Breast epithelium (tissue), 4 donors: ENCODE measurements around the gene IRAK1. TPM values are rescaled to one million over a fixed set of nuclear protein-coding genes. Genes with fewer than 3 reads are reported as not detected.

Experiments used
- DNase-seq, 2 donors: peaks; one replicate each; pipeline ENCODE4 v3.0.0-alpha.2; 2019; ENCODE audit warnings: low spot score in 2 of 2
- H3K27ac ChIP-seq, 2 donors: fragments of 200-600 bp; sonication (generic) in 1 of 2; one replicate each; pipeline ENCODE4 v1.5.1; 2016 to 2019; ENCODE audit warnings: mild to moderate bottlenecking in 1 of 2
- H3K27me3 ChIP-seq, 2 donors: fragments of 200-600 bp; sonication (generic) in 1 of 2; one replicate each; pipeline versions ENCODE4 v1.5.1 to v1.6.0; 2017 to 2019; ENCODE audit warnings: control low read depth in 1 of 2, mild to moderate bottlenecking in 1 of 2
- H3K36me3 ChIP-seq: fragments of 200-600 bp; one replicate; pipeline ENCODE4 v1.5.1; 2019
- H3K4me1 ChIP-seq, 2 donors: fragments of 200-600 bp; sonication (generic); one replicate each; pipeline ENCODE4 v1.5.1; 2016 to 2019; ENCODE audit warnings: control low read depth in 1 of 2
- H3K4me3 ChIP-seq, 3 donors: fragments of 200-600 bp; sonication (generic); 1 replicate in 2 of 3; 2 replicates in 1 of 3; pipeline ENCODE4 v1.5.1; 2016 to 2019; ENCODE audit warnings: mild to moderate bottlenecking in 3 of 3, moderate library complexity in 2 of 3
- H3K9me3 ChIP-seq, 2 donors: fragments of 200-600 bp; sonication (generic) in 1 of 2; one replicate each; pipeline ENCODE4 v1.5.1; 2016 to 2019; ENCODE audit warnings: control low read depth in 1 of 2
- CTCF ChIP-seq, 3 donors: fragments of 450-650 bp; IDR thresholded peaks; one replicate each; pipeline ENCODE4 v1.5.1; 2016 to 2017; ENCODE audit warnings: antibody characterized with exemption in 3 of 3, mild to moderate bottlenecking in 3 of 3, moderate library complexity in 3 of 3
- POLR2A ChIP-seq: fragments of 450-650 bp; IDR thresholded peaks from one replicate; pipeline ENCODE4 v1.6.1; 2016; ENCODE audit warnings: antibody characterized with exemption, mild to moderate bottlenecking, moderate library complexity
- POLR2AphosphoS5 ChIP-seq, 3 donors: sonication (generic); formaldehyde crosslinking; IDR thresholded peaks; one replicate each; pipeline ENCODE4 v1.6.1; 2017; ENCODE audit warnings: antibody characterized with exemption in 3 of 3
- intact Hi-C: fragments of 100-400 bp; cut with DNase I; formaldehyde crosslinking; loops from one replicate; pipeline ENCODE4 v1.15.1; 2023; ENCODE audit warnings: low total_unique reads
- total RNA-seq, 3 donors: library from RNA; depleted of rRNA; stranded (reverse); fragments of >200 nt; gene quantifications; one replicate each; pipeline ENCODE4 v1.1.0, GENCODE V29; 2016

Gene IRAK1
- total RNA-seq, 3 donors from 2014 or later: 43.7 to 66.2 (median 50.8) TPM

GRCh38 chrX:153970357-153971123, 49.2 kb downstream of the IRAK1 start:
- intact Hi-C loops: no loop called here
- peak overlapping the region; percentile 73 to 91 (median 82) for H3K4me3 ChIP-seq
- H3K27ac ChIP-seq: peak overlapping the region; percentile 99 to 100
- H3K9me3 ChIP-seq: no peaks in the 10 kb centered on the region
- H3K4me1 ChIP-seq: peaks cover 0 to 15% of the 10 kb centered on the region in 2 donors
- no peak for DNase-seq
- TF ChIP-seq POLR2A (no peak), CTCF (IDR thresholded peaks at IDR 0.05) (no peak), POLR2AphosphoS5 (IDR thresholded peaks at IDR 0.05) (no peak)
- H3K36me3 ChIP-seq: no peaks in the 10 kb centered on the region
- peaks cover 0 to 22% of the 10 kb centered on the region in 2 donors for H3K27me3 ChIP-seq

- DNase-seq: no peak
- peak overlapping the region; percentile 99 to 100 for H3K27ac ChIP-seq
Measured at GRCh38 chrX:153969904-153970356, 49.8 kb downstream of the IRAK1 start.

GRCh38 chrX:153969125-153969903, 50.4 kb downstream of the IRAK1 start:
- peak overlapping the region; percentile 73 to 91 (median 82) for H3K4me3 ChIP-seq
- no peak for DNase-seq
- no peaks in the 10 kb centered on the region for H3K9me3 ChIP-seq
- H3K27ac ChIP-seq: peak overlapping the region in 1 of 2 donors; percentile 100
- peaks cover 0 to 24% of the 10 kb centered on the region in 2 donors for H3K27me3 ChIP-seq
- no peaks in the 10 kb centered on the region for H3K36me3 ChIP-seq
- intact Hi-C loops: no loop called here
- peaks cover 0 to 15% of the 10 kb centered on the region in 2 donors for H3K4me1 ChIP-seq
- no peak for TF ChIP-seq POLR2AphosphoS5 (IDR thresholded peaks at IDR 0.05)
- no peak for TF ChIP-seq POLR2A
- TF ChIP-seq CTCF (IDR thresholded peaks at IDR 0.05): no peak

More at GRCh38 chrX:153969904-153970356, 49.8 kb downstream of the IRAK1 start:
- Histone ChIP-seq H3K36me3 (no peaks in the 10 kb centered on the region), H3K4me3 (peak overlapping the region; percentile 73 to 91 (median 82)), H3K4me1 (peaks cover 0 to 15% of the 10 kb centered on the region in 2 donors), H3K9me3 (no peaks in the 10 kb centered on the region), H3K27me3 (peaks cover 0 to 24% of the 10 kb centered on the region in 2 donors)
- TF ChIP-seq POLR2AphosphoS5 (IDR thresholded peaks at IDR 0.05): no peak
- TF ChIP-seq CTCF (IDR thresholded peaks at IDR 0.05): no peak
- no peak for TF ChIP-seq POLR2A
- intact Hi-C loops: no loop called here

GRCh38 chrX:153968754-153969124, 51.0 kb downstream of the IRAK1 start:
- Histone ChIP-seq H3K9me3 (no peaks in the 10 kb centered on the region), H3K27me3 (peaks cover 0 to 24% of the 10 kb centered on the region in 2 donors), H3K36me3 (no peaks in the 10 kb centered on the region), H3K4me1 (peaks cover 0 to 10% of the 10 kb centered on the region in 2 donors), H3K4me3 (peak overlapping the region; percentile 73 to 91 (median 82)), H3K27ac (peak overlapping the region in 1 of 2 donors; percentile 100)
- TF ChIP-seq POLR2A (no peak), POLR2AphosphoS5 (IDR thresholded peaks at IDR 0.05) (no peak), CTCF (IDR thresholded peaks at IDR 0.05) (no peak)
- DNase-seq: no peak
- intact Hi-C loops: no loop called here
